Measurements from ENCODE around the gene PTPRT.

DNA sequence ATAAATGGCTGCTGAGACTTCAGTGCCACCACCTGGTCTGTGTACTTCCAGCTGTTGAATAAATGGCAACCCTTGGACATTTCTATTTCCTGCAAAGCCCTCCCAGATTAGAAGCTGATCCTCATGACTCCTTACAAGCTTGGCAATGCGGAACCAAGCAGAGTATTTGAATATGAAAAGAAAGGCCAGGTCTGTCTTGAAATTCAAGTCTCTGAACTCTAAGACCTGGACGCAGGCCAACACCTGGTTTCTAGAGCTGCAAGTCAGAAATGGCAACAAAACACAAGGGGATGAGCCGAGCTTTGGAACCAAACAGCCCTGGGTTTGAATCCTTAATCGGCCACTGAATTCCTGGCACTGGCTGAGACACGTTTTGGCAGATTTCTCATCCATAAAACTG, 353.4 kb downstream of the PTPRT start:
- TF ChIP-seq, protein P1, sequence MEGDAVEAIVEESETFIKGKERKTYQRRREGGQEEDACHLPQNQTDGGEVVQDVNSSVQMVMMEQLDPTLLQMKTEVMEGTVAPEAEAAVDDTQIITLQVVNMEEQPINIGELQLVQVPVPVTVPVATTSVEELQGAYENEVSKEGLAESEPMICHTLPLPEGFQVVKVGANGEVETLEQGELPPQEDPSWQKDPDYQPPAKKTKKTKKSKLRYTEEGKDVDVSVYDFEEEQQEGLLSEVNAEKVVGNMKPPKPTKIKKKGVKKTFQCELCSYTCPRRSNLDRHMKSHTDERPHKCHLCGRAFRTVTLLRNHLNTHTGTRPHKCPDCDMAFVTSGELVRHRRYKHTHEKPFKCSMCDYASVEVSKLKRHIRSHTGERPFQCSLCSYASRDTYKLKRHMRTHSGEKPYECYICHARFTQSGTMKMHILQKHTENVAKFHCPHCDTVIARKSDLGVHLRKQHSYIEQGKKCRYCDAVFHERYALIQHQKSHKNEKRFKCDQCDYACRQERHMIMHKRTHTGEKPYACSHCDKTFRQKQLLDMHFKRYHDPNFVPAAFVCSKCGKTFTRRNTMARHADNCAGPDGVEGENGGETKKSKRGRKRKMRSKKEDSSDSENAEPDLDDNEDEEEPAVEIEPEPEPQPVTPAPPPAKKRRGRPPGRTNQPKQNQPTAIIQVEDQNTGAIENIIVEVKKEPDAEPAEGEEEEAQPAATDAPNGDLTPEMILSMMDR (conservative IDR thresholded peaks at IDR 0.05; ENCODE audit: low read depth, low read length), result no peak
- no peak for TF ChIP-seq EZH2 (IDR thresholded peaks at IDR 0.05; ENCODE audit: low read length, unreplicated experiment)

Measured in PC-3 (cell line).